Uterus (tissue), 2 donors: ENCODE data around the gene IDH2.

Experiments used
- CTCF ChIP-seq, 4 experiments: fragments of 200-600 bp in 2 of 4; fragments of 450-650 bp in 2 of 4; sonication (generic) in 2 of 4; IDR thresholded peaks; one replicate each; pipeline ENCODE4 v1.5.1; 2016 to 2019; ENCODE audit warnings: antibody characterized with exemption in 4 of 4, mild to moderate bottlenecking in 2 of 4, moderate library complexity in 1 of 4
- POLR2A ChIP-seq, 2 donors: fragments of 450-650 bp; IDR thresholded peaks; one replicate each; pipeline ENCODE4 v1.6.1; 2016; ENCODE audit warnings: antibody characterized with exemption in 2 of 2, mild to moderate bottlenecking in 1 of 2, moderate library complexity in 1 of 2

GRCh38 chr15:90126596-90127435 lies 24.5 kb upstream of the IDH2 start:
- TF ChIP-seq CTCF (IDR thresholded peaks at IDR 0.05): no peak
- TF ChIP-seq POLR2A (IDR thresholded peaks at IDR 0.05): no peak
